CD1c-positive myeloid dendritic cell (primary cell): ENCODE results near the gene NKAPL.

Experiments
- DNase-seq: peaks from one replicate; pipeline ENCODE4 v3.0.0-alpha.2; 2016; ENCODE audit errors: extremely low spot score

NKAPL gene

GRCh38 chr6:28245206-28245941, 13.7 kb upstream of the NKAPL start:
- no peak for DNase-seq

- DNase-seq, result no peak
These were observed 10.2 kb upstream of the NKAPL start for GRCh38 chr6:28248916-28249315.

GRCh38 chr6:28250747-28251146, 8.3 kb upstream of the NKAPL start:
- no peak for DNase-seq

GRCh38 chr6:28251661-28252008, 7.5 kb upstream of the NKAPL start:
- DNase-seq, result peak; percentile 20

- peak; percentile 80 for DNase-seq
These were observed 6.8 kb upstream of the NKAPL start, which contains the start of gene ZKSCAN4 for GRCh38 chr6:28252009-28252975. ZKSCAN4 (minus strand) TSS chr6:28252269; CDS start chr6:28251980, 289 bp downstream.

- DNase-seq, result peak; percentile 18
These were observed 5.0 kb upstream of the NKAPL start for GRCh38 chr6:28254121-28254519.

GRCh38 chr6:28257042-28257441, 2.1 kb upstream of the NKAPL start:
- DNase-seq, result no peak

GRCh38 chr6:28263922-28264321, 4.8 kb downstream of the NKAPL start:
- no peak for DNase-seq

GRCh38 chr6:28264834-28265401, 5.8 kb downstream of the NKAPL start:
- no peak for DNase-seq

- DNase-seq, result no peak
These were observed 7.5 kb downstream of the NKAPL start for GRCh38 chr6:28266563-28266961.

- DNase-seq, result peak; percentile 83
These were observed 8.0 kb downstream of the NKAPL start, which contains the start of gene ZSCAN26 for GRCh38 chr6:28266962-28267694. ZSCAN26 (plus strand) TSS chr6:28267143; CDS start chr6:28271920, 4,777 bp downstream.

GRCh38 chr6:28267695-28268059, 8.6 kb downstream of the NKAPL start:
- no peak for DNase-seq

- no peak for DNase-seq
These were observed 10.4 kb downstream of the NKAPL start for GRCh38 chr6:28269492-28269891.

- DNase-seq, result no peak
These were observed 15.8 kb downstream of the NKAPL start for GRCh38 chr6:28274888-28275287.

- no peak for DNase-seq
These were observed 18.6 kb downstream of the NKAPL start for GRCh38 chr6:28277746-28278145.

- DNase-seq, result no peak
These were observed 21.6 kb downstream of the NKAPL start for GRCh38 chr6:28280595-28281287.

GRCh38 chr6:28281288-28282064, 22.4 kb downstream of the NKAPL start, which contains the start of gene PGBD1:
PGBD1 (plus strand) TSS chr6:28281572; CDS start chr6:28283814, 2,242 bp downstream.
- peak; percentile 30 for DNase-seq

- DNase-seq, result no peak
These were observed 23.8 kb downstream of the NKAPL start for GRCh38 chr6:28282926-28283325.

- no peak for DNase-seq
These were observed 32.5 kb downstream of the NKAPL start for GRCh38 chr6:28291573-28291972.

GRCh38 chr6:28295326-28295725, 36.2 kb downstream of the NKAPL start:
- DNase-seq, result no peak
